Mucosa of rectum (tissue), 2 donors: ENCODE data around the gene CAMK1D.
A peak's percentile ranks its signal among the peaks of the same experiment; 100 is the strongest.
"Not testable (repeated sequence)": the region's sequence is repeated elsewhere in the genome, so short reads cannot be mapped to it uniquely, and the experiment has no call there.

Experiments
- H3K27ac ChIP-seq, 2 donors: one replicate each; pipeline ENCODE4 v1.7.0; 2013; ENCODE audit warnings: inconsistent platforms in 2 of 2, low read depth in 2 of 2, low read length in 2 of 2
- H3K27me3 ChIP-seq, 2 donors: one replicate each; pipeline ENCODE4 v1.7.0; 2013; ENCODE audit warnings: low read length in 2 of 2; ENCODE audit not compliant: control insufficient read depth in 2 of 2, insufficient read depth in 2 of 2
- H3K36me3 ChIP-seq, 2 donors: one replicate each; pipeline ENCODE4 v1.7.0; 2013; ENCODE audit warnings: low read length in 2 of 2; ENCODE audit not compliant: control insufficient read depth in 2 of 2, insufficient read depth in 2 of 2
- H3K4me1 ChIP-seq, 2 donors: one replicate each; pipeline ENCODE4 v1.7.0; 2013; ENCODE audit warnings: low read length in 2 of 2, mild to moderate bottlenecking in 1 of 2; ENCODE audit not compliant: control insufficient read depth in 2 of 2, insufficient read depth in 2 of 2
- H3K4me3 ChIP-seq, 2 donors: one replicate each; pipeline ENCODE4 v1.7.0; 2013; ENCODE audit warnings: low read length in 2 of 2
- H3K9ac ChIP-seq, 2 donors: one replicate each; pipeline ENCODE4 v1.7.0; 2013; ENCODE audit warnings: low read length in 2 of 2, low read depth in 1 of 2, mild to moderate bottlenecking in 1 of 2
- H3K9me3 ChIP-seq, 2 donors: one replicate each; pipeline ENCODE4 v1.7.0; 2013; ENCODE audit warnings: low read length in 2 of 2; ENCODE audit not compliant: control insufficient read depth in 2 of 2
- donor health status: healthy.
- donor health status: Normal muscosa, but diverticular disease.

The CAMK1D gene

DNA sequence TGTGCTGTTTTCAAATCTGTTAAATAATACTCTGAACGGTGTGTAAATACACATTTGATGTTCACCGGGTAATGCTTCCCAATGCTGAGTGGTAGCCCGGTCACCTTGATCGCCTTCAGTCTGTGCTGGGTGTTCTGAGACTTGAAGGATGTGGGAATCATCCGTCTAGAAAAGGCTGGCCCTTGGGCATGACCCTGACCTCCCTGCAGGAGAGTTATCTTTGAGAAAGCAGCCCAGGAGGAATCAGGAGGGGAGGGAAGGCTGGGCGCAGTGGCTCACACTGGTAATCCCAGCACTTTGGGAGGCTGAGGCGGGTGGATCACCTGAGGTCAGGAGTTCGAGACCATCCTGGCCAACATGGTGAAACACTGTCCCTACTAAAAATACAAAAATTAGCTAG, 85.3 kb downstream of the CAMK1D start:
- H3K9ac ChIP-seq, H3K9me3 ChIP-seq, H3K27me3 ChIP-seq, H3K36me3 ChIP-seq, H3K4me3 ChIP-seq, H3K27ac ChIP-seq: not testable (repeated sequence)
- H3K4me1 ChIP-seq, result peaks cover 16 to 28% of the 10 kb centered on the region in 2 donors

DNA sequence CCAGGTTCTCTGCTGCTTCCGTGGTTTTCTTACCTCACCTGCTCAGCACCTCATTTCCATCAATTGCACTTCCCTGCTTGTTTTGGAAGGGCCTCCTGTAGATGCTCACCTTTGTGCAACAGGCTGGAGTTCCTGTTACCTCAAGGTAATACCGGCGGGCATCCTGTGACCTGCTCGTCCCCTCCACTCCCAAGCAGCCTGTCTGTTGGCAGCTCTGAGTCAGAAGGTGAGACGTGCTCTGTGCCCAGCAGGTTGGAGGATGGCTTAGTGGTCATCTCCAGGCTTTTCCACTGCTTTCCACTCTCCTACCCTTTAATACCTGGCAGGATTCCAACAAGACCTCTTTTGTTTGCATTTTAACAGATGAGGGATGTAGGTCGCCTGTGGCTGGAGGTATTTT, 86.0 kb downstream of the CAMK1D start:
- peaks cover 16 to 28% of the 10 kb centered on the region in 2 donors for H3K4me1 ChIP-seq
- no peaks in the 10 kb centered on the region for H3K27me3 ChIP-seq
- H3K36me3 ChIP-seq, result no peaks in the 10 kb centered on the region
- no peak overlapping the region for H3K9ac ChIP-seq
- H3K27ac ChIP-seq, result no peak overlapping the region
- no peak overlapping the region for H3K4me3 ChIP-seq
- peaks cover 0 to 2% of the 10 kb centered on the region in 2 donors for H3K9me3 ChIP-seq

DNA sequence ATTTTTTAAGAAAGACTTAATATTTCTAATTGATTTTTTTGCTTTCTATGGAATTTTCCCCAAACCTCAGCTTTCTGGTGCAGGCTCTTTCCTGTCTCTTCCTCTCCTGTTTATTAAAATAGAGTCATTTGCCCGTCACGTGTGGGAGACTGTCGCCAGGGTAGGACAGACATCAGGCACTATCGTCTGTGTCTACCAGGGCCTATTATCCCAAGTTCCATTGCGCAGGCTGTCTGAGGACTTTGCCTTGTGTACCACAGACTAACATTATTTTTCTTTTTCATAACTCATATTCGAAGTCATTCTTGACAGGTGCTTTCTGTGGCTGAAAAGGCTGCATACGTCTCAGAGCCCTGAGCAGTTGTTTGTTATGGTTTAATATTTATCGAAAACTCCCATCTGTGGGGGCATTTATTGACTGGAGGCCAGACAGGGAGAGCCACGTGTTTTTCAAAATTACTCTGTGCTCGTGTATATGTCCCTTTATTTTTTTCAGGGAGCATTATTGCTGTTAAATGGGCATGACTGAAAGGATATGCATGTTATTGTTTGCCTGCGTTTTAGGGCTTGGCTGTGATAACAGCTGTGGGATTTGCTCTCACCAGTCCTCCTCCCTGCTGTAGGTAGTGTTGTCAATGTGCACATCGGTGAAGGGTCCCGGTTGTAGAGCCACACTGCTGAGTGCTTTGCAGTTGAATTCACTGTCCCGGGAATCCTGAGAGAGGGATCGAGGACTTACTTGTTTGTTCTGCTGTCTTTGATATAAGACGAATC, 89.8 kb downstream of the CAMK1D start:
- Histone ChIP-seq H3K9ac (no peak overlapping the region), H3K36me3 (no peaks in the 10 kb centered on the region), H3K9me3 (peaks cover 0 to 2% of the 10 kb centered on the region in 2 donors), H3K4me1 (peaks cover 14 to 22% of the 10 kb centered on the region in 2 donors), H3K27ac (peak overlapping the region; percentile 52 to 68), H3K27me3 (no peaks in the 10 kb centered on the region), H3K4me3 (no peak overlapping the region)

DNA sequence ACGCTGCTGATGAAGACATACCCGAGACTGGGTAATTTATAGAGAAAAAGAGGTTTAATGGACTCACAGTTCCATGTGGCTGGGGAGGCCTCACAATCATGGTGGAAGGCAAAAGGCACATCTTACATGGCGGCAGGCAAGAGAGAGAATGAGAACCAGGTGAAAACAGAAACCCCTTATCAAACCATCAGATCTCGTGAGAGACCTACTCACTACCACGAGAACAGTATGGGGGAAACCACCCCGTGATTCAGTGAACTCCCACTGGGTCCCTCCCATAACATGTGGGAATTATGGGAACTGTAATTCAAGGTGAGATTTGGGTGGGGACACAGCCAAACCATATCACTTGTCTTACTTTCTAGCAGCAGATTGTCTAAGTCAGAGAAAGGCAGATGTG, 90.4 kb downstream of the CAMK1D start:
- H3K27ac ChIP-seq, result peak overlapping the region; percentile 52 to 68
- H3K27me3 ChIP-seq, H3K36me3 ChIP-seq, H3K4me3 ChIP-seq, H3K9ac ChIP-seq, H3K9me3 ChIP-seq: not testable (repeated sequence)
- peaks cover 9 to 16% of the 10 kb centered on the region in 2 donors for H3K4me1 ChIP-seq

DNA sequence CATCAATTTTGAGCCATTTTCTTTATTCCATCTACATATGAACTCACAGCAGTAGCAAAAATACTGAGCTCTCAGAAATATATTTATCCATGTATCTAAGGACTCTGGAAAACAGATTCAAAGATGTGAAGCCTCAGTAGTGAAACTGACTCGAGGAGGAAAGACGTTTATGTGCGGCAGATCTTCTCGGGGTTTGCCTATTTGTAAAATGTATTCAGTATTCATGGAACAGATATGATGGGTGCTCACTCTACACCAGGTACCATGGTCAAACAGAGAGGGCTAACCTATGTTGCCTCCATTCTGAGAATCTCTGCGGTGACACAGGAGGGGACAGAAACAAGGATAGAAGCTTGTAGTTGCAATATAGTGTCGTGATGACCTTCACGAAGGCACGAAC, 93.7 kb downstream of the CAMK1D start:
- Histone ChIP-seq H3K9me3 (peaks cover 0 to 2% of the 10 kb centered on the region in 2 donors), H3K27ac (no peak overlapping the region), H3K9ac (no peak overlapping the region), H3K27me3 (no peaks in the 10 kb centered on the region), H3K4me1 (peaks cover 17 to 35% of the 10 kb centered on the region in 2 donors), H3K36me3 (no peaks in the 10 kb centered on the region), H3K4me3 (no peak overlapping the region)

DNA sequence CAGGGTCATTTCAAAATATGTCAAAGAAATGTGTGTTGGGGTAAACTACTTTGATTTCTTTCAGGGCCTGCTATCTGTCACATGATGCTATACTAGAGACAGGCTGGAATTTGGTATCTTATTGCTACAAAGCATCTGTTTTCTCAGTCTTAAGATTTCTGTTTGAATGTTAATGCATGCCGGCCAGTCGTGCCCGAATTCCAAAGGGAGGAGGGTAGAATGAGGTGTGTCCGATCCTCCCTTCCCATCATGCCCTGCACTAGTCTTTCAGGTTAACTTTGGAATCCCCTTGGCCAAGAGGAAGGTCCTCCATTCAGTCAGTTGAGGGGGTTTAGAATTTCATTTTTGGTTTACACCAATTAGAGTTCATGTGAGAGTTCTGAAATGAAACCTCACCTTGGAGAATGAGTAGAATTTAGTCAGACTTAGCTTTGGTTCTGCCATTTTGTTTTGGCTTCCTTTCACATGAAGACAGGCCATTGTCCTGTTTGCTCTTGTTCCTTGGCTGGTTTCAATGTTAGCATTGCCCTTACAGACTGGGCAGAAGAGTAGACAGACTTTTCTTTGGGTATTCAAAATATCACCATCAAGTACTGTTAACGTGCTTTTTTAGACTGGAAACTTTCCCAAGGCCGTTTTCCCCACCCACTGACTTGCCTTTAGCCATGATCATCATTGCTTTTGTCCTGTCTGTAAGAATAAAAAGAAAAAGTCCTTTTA, 95.8 kb downstream of the CAMK1D start:
- H3K4me3 ChIP-seq, result peak overlapping the region in 1 of 2 donors; percentile 15
- H3K9me3 ChIP-seq, result no peaks in the 10 kb centered on the region
- peak overlapping the region; percentile 74 to 78 for H3K27ac ChIP-seq
- no peaks in the 10 kb centered on the region for H3K36me3 ChIP-seq
- peaks cover 19 to 29% of the 10 kb centered on the region in 2 donors for H3K4me1 ChIP-seq
- no peak overlapping the region for H3K9ac ChIP-seq
- H3K27me3 ChIP-seq, result no peaks in the 10 kb centered on the region

DNA sequence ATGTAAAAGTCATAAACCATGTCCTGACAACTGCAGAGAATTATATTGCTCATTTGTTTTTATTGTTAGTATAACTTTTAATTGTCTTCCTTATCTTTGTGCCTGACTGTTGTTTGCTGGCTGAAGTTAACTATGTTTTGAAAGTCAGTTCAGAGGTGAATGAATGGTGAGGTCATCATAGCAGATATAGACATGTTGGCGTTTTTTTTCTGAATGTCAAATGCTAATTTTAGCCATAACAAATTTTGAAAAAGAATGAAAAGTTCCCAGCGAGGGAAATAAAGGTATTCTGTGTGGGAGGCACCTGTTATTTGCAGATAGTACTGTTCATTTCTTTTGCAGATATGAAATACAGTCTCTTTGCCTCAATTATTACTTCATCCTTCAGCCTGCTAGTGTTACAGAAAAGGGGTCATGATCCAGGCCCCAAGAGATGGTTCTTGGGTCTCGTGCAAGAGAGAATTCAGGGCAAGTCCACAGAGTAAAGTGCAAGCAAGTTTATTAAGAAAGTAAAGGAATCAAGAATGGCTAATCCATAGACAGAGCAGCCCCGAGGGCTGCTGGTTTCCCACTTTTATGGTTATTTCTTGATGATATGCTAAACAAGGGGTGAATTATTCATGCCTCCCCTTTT, 96.5 kb downstream of the CAMK1D start:
- Histone ChIP-seq H3K9me3 (no peaks in the 10 kb centered on the region), H3K36me3 (no peaks in the 10 kb centered on the region), H3K27ac (peak overlapping the region; percentile 74 to 78), H3K4me3 (no peak overlapping the region), H3K9ac (peak overlapping the region; percentile 10 to 26), H3K4me1 (peaks cover 18 to 27% of the 10 kb centered on the region in 2 donors), H3K27me3 (no peaks in the 10 kb centered on the region)

DNA sequence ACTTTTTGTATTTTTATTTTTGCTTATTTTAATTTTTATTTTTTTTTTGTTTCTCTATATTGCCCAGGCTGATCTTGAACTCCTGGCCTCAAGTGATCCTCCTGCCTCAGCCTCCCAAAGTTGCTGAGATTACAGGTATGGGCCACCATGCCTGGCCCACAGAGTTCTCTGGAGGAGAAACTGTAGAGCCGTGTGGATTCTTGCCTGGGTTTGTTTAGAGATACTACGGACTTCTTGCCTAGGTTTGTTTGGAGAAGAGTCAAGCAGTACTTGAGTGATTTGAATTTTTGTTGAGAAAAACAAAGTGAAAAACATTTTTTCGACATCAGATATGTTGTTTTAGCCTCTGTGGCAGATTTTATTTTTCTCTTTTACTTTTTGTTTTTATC, 99.0 kb downstream of the CAMK1D start:
- H3K4me1 ChIP-seq, result peaks cover 13 to 23% of the 10 kb centered on the region in 2 donors
- no peaks in the 10 kb centered on the region for H3K27me3 ChIP-seq
- peak overlapping the region in 1 of 2 donors; percentile 39 for H3K4me3 ChIP-seq
- no peaks in the 10 kb centered on the region for H3K9me3 ChIP-seq
- no peak overlapping the region for H3K27ac ChIP-seq
- no peak overlapping the region for H3K9ac ChIP-seq
- no peaks in the 10 kb centered on the region for H3K36me3 ChIP-seq

DNA sequence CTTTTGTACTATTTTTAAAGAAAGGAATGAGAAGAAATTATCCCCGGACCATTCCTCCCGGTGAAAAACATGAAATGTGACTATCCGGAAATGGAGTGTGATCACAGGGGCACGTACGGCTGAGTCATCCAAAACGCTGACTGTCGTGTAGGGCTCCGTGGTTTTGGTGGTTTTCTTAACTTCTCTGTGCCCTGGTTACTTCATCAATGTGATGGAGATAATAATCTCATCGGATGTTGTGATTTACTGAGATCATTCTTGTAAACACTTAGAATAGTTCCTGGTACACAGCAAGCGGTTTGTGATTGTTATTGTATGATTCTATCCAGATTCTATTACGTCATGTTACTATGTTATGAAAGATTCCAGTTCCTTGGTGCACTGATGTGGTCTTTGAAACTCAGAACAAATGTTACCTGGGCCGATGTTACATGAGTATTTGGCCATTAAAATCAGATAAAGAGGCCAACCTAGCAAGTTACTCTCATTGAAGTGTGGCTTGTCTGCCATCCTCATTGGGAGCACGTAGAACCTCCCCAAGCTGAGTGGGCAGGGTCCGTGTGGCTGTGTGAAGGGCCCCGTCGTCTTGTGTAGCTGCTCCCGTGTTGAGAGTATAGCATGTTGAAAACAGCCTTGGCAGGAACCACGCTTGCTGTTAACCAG, 99.5 kb downstream of the CAMK1D start:
- peak overlapping the region; percentile 31 to 41 for H3K9ac ChIP-seq
- no peaks in the 10 kb centered on the region for H3K27me3 ChIP-seq
- H3K4me3 ChIP-seq, result peak overlapping the region in 1 of 2 donors; percentile 39
- H3K9me3 ChIP-seq, result no peaks in the 10 kb centered on the region
- H3K36me3 ChIP-seq, result no peaks in the 10 kb centered on the region
- H3K4me1 ChIP-seq, result peaks cover 13 to 23% of the 10 kb centered on the region in 2 donors
- H3K27ac ChIP-seq, result peak overlapping the region; percentile 10 to 60
